Keratinocyte (primary cell): ENCODE results near the gene ORC2.

Experiments
- CTCF ChIP-seq, 3 experiments: IDR thresholded peaks in 1 of 3; conservative IDR thresholded peaks in 1 of 3; optimal IDR thresholded peaks in 1 of 3; 2 replicates in 2 of 3; 3 replicates in 1 of 3; pipeline versions ENCODE3 to v1.5.1; 2011; ENCODE audit warnings: low read length in 3 of 3, mild to moderate bottlenecking in 3 of 3, moderate library complexity in 2 of 3, control low read depth in 1 of 3, inconsistent platforms in 1 of 3; ENCODE audit not compliant: insufficient read depth in 2 of 3; ENCODE audit errors: extremely low read depth in 1 of 3
- EZH2 ChIP-seq: IDR thresholded peaks from one replicate; pipeline ENCODE4 v1.6.1; 2012; ENCODE audit warnings: inconsistent platforms, mild to moderate bottlenecking, low read length, moderate library complexity

GRCh38 chr2:201006704-201007103 lies 43.2 kb upstream of the ORC2 start:
- TF ChIP-seq EZH2 (no peak), CTCF (optimal IDR thresholded peaks at IDR 0.05 in 1 of 3, IDR thresholded peaks at IDR 0.05 in 1 of 3, conservative IDR thresholded peaks at IDR 0.05 in 1 of 3; ENCODE audit: extremely low read depth in 1 of 3, insufficient read depth in 2 of 3, low read length in 3 of 3) (no peak)
